ENCODE results near the gene PRR13. TPM values are rescaled to one million over a fixed set of nuclear protein-coding genes. Genes with fewer than 3 reads are reported as not detected.
A peak's percentile ranks its signal among the peaks of the same experiment; 100 is the strongest.
"Not testable (repeated sequence)": the region's sequence is repeated elsewhere in the genome, so short reads cannot be mapped to it uniquely, and the experiment has no call there.

Gene PRR13
- total RNA-seq, 1 donor from 2014 or later = 92.0 TPM

DNA sequence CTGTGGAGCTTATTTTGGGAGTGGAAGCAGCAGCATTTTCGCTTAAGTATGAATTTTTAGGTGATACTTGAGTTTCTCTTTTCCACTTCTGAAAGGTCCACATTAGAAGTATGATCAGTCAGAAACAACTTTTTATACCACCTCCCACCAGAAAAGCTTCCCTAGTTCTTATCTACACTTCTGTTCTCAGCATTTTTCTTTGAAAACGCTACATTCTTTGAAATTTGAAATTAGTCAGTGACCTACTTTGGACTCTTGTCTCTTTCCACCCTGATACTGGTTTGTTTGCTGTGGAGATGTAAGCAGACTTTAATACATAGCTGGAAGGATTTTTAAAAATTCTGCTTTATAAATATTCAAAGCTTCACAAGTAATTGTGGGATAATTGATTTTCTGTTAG is 32.5 kb downstream of the PRR13 start:
- ATAC-seq = no peak

DNA sequence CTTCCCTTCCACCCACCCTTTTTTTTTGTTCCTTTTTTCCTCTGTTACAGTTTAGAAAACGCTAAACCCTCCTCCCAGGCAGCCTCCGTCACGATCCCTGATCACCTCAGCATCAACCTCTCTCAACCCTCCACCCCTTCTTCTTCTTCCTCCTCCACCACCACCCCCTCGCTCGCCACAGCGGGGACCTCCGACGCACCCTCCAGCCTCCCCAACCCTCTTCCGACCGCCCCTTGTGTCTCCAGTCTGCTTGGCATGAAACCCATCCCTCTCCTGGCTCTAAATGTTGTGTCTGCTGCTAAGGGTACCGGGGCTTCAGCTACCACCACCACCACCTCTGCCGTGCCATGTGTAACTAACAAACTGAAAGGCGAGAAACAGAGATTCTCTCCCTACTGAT is 33.3 kb downstream of the PRR13 start:
- ATAC-seq = no peak

GRCh38 chr12:53476769-53477209 is 35.3 kb downstream of the PRR13 start:
- no peak for ATAC-seq

DNA sequence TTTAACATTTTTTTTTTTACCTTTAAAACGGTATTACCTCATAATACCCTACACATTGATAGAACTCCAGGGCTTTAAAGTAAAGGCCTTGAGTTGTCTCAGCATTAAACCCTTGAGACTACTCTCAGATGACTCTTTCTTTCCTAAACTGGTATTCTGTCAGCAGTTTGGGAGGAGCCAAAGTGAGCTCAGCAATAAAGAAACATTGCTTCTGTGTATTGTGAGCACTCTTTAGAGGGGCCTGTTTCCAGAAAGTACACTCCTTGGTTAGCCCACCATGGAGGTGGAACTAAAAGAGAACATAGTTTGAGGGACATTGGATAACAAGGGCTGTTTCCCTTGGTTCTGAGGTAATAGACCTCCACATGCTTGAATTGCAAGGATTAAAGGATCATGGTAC is 37.3 kb downstream of the PRR13 start:
- ATAC-seq = no peak

DNA sequence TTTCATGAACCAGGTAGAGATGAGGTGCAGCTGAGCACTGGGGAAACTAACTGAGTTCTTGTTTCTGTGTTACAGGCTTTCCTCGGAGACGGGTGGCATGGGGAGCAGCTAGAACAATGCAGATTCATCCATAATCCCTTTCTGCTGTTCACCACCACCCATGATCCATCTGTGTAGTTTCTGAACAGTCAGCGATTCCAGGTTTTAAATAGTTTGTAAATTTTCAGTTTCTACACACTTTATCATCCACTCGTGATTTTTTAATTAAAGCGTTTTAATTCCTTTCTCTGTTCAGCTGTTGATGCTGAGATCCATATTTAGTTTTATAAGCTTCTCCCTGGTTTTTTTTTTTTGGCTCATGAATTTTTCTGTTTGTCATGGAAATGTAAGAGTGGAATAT is 37.8 kb downstream of the PRR13 start:
- ATAC-seq = no peak

DNA sequence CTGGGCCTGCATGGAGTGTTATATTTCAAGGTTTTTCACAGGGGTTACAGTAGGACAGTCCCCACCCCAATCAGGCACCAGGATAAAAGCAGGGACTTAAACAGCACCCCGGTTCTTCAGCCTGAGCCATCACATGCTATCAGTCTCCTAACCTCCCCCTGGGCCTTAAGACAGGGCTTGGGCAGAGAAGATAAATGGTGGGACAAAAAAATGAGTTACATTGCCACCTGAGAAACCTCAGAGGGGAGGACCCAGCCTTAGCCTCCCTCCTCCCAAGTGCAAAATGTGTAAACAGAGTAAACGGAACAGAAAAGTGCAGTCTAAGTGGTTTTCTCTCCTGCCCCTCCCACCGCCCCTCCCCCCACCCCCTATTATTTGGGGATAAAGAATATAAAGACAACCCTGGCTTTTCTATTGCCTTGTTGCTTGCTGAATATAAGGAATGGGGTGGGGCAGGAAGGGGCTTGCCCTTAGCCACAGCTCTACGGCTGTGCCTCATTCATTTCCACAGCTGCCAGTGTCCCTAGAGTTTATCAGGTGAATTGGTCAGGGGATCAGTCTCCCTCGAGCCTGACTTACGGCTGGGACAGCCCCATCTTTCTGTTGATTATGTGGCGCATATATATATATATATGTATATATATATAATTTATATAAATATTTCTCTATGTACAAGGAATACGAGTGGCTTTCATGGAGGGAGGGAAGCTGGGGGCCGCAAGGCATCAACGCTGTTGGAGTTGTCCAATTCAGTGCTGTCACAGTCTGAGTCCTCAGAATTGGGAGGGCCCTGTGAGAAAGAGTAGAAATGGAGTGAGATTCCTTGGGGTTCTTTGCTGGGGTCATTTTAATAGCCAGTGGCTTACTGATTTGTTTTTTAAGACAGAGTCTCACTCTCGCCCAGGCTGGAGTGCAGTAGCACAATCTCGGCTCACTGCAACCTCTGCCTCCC is 39.2 kb downstream of the PRR13 start:
- ATAC-seq = no peak

DNA sequence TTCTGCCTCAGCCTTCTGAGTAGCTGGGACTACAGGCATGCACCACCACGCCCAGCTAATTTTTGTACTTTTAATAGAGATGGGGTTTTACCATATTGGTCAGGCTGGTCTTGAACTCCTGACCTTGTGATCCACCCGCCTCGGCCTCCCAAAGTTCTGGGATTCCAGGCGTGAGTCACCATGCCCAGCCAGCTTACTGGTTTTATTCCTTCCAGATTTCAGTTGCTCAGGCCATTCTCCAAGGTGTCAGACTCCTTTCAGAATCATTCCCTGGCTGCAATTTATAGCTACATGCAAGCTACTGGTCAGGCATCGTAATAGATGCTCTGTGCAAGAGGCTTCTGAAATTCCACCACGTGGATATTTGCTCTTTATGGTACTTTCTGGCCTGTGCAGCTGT is 39.9 kb downstream of the PRR13 start:
- not testable (repeated sequence) for ATAC-seq

DNA sequence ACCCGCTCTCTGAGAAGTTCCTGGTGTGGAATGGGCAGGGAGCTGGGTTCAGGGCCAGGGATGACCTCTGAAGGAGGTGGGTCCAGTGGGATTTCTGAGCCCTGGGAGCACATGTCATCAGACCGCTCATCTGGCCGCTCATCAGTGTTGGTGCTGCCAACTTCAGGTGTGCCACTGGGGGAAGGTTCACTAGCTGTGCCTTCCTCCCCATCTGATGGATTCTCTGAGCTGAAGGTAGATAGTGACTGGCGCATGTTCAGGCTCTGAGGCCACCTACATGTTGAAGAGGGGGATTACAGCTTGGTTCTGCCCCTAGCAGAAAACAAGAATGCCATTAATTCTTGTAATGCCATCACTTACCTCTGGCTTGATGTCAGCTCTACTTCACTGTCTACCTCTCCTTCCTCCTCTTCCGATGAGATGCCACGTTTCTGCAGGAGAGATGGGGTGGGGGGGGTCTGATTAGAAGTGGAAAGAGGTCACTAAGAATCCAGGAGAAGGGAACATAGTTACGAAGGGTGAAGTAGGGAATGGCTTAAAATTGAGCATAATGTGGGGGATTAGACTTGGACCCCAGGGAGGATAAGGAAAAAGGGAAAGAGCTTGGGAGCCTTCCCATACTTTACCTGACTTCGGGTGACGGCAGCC is 40.5 kb downstream of the PRR13 start:
- ATAC-seq = no peak

DNA sequence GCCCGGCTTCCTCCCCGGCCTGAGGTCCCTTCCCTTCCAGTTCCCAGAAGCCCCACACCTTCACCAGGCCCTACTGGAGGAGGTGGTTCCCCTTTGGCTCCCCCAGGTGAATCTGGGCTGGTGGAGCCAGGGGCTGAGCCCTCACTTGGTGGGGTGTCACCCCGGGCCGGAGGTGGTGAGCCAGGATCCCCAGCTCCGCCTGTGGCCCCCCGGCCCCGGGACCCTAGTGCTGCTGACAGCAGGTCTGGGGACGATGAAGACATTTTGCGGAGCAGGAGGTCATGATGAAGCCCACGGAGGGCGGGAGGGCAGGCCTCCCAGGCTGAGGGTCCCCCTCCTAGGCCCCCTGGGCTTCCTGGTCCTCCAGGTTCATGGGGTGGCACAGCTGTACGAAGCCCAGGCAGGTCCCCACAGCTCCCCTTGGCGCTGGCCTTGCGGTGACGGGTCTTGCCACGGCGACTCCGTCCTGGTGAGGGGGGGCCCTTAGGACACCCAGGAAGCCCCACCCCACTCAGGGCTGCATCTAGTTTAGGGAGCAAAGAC is 41.2 kb downstream of the PRR13 start:
- peak; percentile 12 for ATAC-seq

- ATAC-seq = peak; percentile 30
Measured at GRCh38 chr12:53483225-53483978, 41.9 kb downstream of the PRR13 start.

DNA sequence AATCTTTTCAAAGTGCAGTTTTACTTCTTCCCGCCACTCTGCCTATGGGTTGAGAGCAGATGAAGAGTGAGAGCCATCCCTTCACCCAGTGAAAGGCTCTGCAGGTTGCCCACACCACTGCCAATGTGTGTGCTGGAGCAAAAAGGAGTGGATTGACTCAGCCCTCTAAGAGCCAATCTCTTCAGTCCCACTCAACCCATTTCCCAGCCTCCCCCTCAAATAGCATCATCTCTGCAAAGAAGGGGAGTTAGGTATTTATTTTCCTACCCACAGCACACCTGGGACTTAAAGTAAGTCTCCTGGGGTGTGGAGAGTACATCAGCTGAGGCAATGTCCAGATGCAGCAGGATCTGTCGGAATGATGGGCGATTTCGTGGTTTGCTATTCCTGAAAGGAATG is 42.4 kb downstream of the PRR13 start:
- ATAC-seq = no peak

GRCh38 chr12:53484686-53485575 is 43.4 kb downstream of the PRR13 start:
- no peak for ATAC-seq

GRCh38 chr12:53485955-53486735 is 44.6 kb downstream of the PRR13 start:
- ATAC-seq = no peak

DNA sequence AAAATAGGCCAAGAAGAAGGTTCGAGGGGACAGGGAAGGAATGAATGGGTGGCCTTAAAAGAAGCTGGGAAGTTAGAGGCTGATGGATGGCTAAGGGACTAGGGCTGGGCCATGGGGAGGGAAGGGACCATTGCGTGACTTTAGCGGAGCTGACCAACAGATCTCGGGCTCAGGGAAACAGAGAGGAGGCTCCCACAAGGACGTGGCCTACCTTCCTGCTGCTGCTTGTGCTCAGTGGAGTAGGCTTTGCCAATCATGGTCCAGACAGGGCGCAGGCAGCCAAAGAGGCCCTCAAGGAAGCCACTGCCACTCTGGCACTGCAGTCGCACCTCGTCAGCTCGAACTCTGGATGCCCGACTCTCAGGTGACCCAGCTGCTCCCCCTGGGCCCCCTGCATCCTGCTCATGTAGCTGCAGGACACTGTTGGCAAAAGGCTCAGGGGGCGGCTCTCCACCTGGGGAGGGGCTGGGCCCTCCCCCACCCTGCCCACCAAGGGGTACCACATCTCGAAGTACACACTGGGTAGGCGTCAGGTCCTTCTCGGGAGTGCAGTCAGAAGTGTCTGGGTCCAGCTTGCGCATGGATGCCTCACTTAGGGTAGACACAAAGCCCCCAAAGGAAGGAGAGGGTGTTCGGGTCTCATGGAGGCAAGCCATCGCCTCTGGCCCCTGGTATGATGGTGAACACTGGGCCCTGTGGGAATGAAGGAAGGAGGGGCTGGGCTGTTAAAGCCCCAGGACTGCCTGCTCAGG is 45.4 kb downstream of the PRR13 start:
- peak; percentile 2 for ATAC-seq

- ATAC-seq = no peak
Measured at GRCh38 chr12:53489242-53489864, 47.8 kb downstream of the PRR13 start.

- ATAC-seq = no peak
Measured at GRCh38 chr12:53492188-53492587, 50.7 kb downstream of the PRR13 start.

GRCh38 chr12:53492830-53493609 is 51.5 kb downstream of the PRR13 start:
- ATAC-seq = peak; percentile 93

DNA sequence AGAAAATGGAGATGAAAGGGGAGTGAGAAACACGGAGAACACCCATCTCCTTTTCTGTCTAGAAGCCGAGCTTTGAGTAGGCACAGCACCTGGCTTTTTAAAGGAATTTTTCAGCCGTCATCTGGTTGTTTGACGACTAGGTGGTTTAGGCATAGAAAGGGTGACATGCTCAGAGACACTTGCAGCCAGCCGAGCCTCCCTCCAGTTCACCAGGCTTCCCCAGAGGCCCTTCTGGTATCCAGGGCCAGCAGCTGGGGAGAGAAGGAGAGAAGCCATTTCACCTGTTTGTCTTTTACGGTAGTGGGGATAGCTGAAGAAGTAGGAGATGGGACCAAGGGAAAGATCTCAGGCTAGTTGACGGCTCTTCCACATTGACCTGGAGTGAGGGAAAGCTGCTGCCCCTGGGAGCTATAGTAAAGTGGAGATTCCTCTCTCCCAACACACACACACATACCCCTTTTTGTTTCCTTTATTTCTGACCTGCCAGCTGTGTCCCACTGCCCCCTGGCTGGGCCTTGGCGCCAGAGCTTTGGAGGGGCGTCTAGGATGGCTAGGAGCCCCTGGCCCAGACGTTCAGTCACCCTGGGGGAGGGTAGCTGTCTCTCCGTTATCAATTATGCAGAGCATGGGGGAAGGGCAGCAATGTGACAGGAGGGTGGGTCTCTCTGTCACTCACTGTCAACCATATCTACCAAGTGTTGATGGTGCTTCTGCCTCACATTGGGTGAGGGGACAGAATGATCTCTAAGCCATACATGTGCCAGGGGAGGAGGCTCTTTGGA is 52.3 kb downstream of the PRR13 start:
- ATAC-seq = no peak
